22Rv1 (cell line): ENCODE results near the gene TIMELESS.

ENCODE experiments used
- CTCF ChIP-seq: fragments of 450-650 bp; IDR thresholded peaks from 2 replicates; pipeline ENCODE4 v1.5.1; 2017; ENCODE audit warnings: mild to moderate bottlenecking
- ZFX ChIP-seq: fragments of 450-650 bp; IDR thresholded peaks from 2 replicates; pipeline ENCODE4 v1.6.1; 2017; ENCODE audit warnings: antibody characterized with exemption, borderline replicate concordance

GRCh38 chr12:56410768-56411167, 38.5 kb downstream of the TIMELESS start:
- TF ChIP-seq CTCF (no peak), ZFX (no peak)
